GM18907 (cell line): ENCODE results near the gene ENOSF1.
"Not testable (repeated sequence)": the region's sequence is repeated elsewhere in the genome, so short reads cannot be mapped to it uniquely, and the experiment has no call there.

Experiments used
- ATAC-seq: cut with Tn5 transposase; IDR thresholded peaks from one replicate; pipeline ENCODE4 v1.9.1; 2021; ENCODE audit warnings: mild to moderate bottlenecking, moderate library complexity; ENCODE audit not compliant: unreplicated experiment

Gene ENOSF1

GRCh38 chr18:712401-713134 lies at the start of gene ENOSF1:
TSS of gene ENOSF1 (minus strand) at chr18:712630. CDS start at chr18:712587, 43 bp downstream.
- peak; percentile 90 for ATAC-seq

GRCh38 chr18:759864-760263 lies 47.4 kb upstream of the ENOSF1 start:
- ATAC-seq: not testable (repeated sequence)

GRCh38 chr18:755506-755905 lies 43.1 kb upstream of the ENOSF1 start:
- ATAC-seq: no peak

GRCh38 chr18:754656-755055 lies 42.2 kb upstream of the ENOSF1 start:
- ATAC-seq: no peak

GRCh38 chr18:750456-750855 lies 38.0 kb upstream of the ENOSF1 start:
- no peak for ATAC-seq

- ATAC-seq: no peak
Measured at GRCh38 chr18:744832-745597, 32.6 kb upstream of the ENOSF1 start.

GRCh38 chr18:741931-742512 lies 29.6 kb upstream of the ENOSF1 start:
- peak; percentile 88 for ATAC-seq

- no peak for ATAC-seq
Measured at GRCh38 chr18:732371-732770, 19.9 kb upstream of the ENOSF1 start.

- no peak for ATAC-seq
Measured at GRCh38 chr18:731185-731584, 18.8 kb upstream of the ENOSF1 start.

- no peak for ATAC-seq
Measured at GRCh38 chr18:730692-731091, 18.3 kb upstream of the ENOSF1 start.

GRCh38 chr18:730120-730519 lies 17.7 kb upstream of the ENOSF1 start:
- not testable (repeated sequence) for ATAC-seq

GRCh38 chr18:725646-726045 lies 13.2 kb upstream of the ENOSF1 start:
- no peak for ATAC-seq

- no peak for ATAC-seq
Measured at GRCh38 chr18:723541-724080, 11.2 kb upstream of the ENOSF1 start.

GRCh38 chr18:717003-717402 lies 4.6 kb upstream of the ENOSF1 start:
- no peak for ATAC-seq

- ATAC-seq: no peak
Measured at GRCh38 chr18:715626-716025, 3.2 kb upstream of the ENOSF1 start.

- ATAC-seq: no peak
Measured at GRCh38 chr18:713135-713490, 683 bp upstream of the ENOSF1 start.

- peak; percentile 74 for ATAC-seq
Measured at GRCh38 chr18:711657-712400, 601 bp downstream of the ENOSF1 start.

GRCh38 chr18:711310-711656 lies 1.1 kb downstream of the ENOSF1 start:
- peak; percentile 12 for ATAC-seq

GRCh38 chr18:710418-711300 lies 1.8 kb downstream of the ENOSF1 start:
- no peak for ATAC-seq

- no peak for ATAC-seq
Measured at GRCh38 chr18:709771-710170, 2.7 kb downstream of the ENOSF1 start.
